GM21423 (cell line): ENCODE measurements around the gene MGAT4C.

ENCODE experiments used
- ATAC-seq: cut with Tn5 transposase; IDR thresholded peaks from one replicate; pipeline ENCODE4 v1.9.1; 2021; ENCODE audit warnings: mild to moderate bottlenecking, moderate library complexity; ENCODE audit not compliant: unreplicated experiment

The MGAT4C gene

GRCh38 chr12:85985996-85986395 is 270.2 kb downstream of the MGAT4C start:
- ATAC-seq: no peak

GRCh38 chr12:85983601-85984000 is 272.6 kb downstream of the MGAT4C start:
- ATAC-seq: no peak

- ATAC-seq: no peak
These were observed 276.6 kb downstream of the MGAT4C start for GRCh38 chr12:85979641-85980040.

- no peak for ATAC-seq
These were observed 280.5 kb downstream of the MGAT4C start for GRCh38 chr12:85975716-85976115.

- no peak for ATAC-seq
These were observed 284.4 kb downstream of the MGAT4C start for GRCh38 chr12:85971800-85972199.

GRCh38 chr12:85968606-85969005 is 287.6 kb downstream of the MGAT4C start:
- ATAC-seq: no peak

GRCh38 chr12:85963326-85963725 is 292.9 kb downstream of the MGAT4C start:
- ATAC-seq: no peak

GRCh38 chr12:85956081-85956480 is 300.1 kb downstream of the MGAT4C start:
- ATAC-seq: no peak

GRCh38 chr12:85955127-85955526 is 301.1 kb downstream of the MGAT4C start:
- no peak for ATAC-seq

- no peak for ATAC-seq
These were observed 304.4 kb downstream of the MGAT4C start for GRCh38 chr12:85951823-85952222.

GRCh38 chr12:85949253-85949652 is 306.9 kb downstream of the MGAT4C start:
- no peak for ATAC-seq

GRCh38 chr12:85948340-85948739 is 307.9 kb downstream of the MGAT4C start:
- ATAC-seq: no peak

- no peak for ATAC-seq
These were observed 308.9 kb downstream of the MGAT4C start for GRCh38 chr12:85947286-85947685.

- no peak for ATAC-seq
These were observed 309.8 kb downstream of the MGAT4C start for GRCh38 chr12:85946375-85946774.

- no peak for ATAC-seq
These were observed 329.0 kb downstream of the MGAT4C start for GRCh38 chr12:85927166-85927565.

- ATAC-seq: no peak
These were observed 332.3 kb downstream of the MGAT4C start for GRCh38 chr12:85923767-85924331.

- ATAC-seq: no peak
These were observed 335.8 kb downstream of the MGAT4C start for GRCh38 chr12:85920324-85920947.
